Measurements from ENCODE around the gene ALDH7A1.
"Not testable (repeated sequence)": the region's sequence is repeated elsewhere in the genome, so short reads cannot be mapped to it uniquely, and the experiment has no call there.

Gene ALDH7A1
- total RNA-seq, result 0 to 3.1 (median 0.26) reads per million in 9 experiments

DNA sequence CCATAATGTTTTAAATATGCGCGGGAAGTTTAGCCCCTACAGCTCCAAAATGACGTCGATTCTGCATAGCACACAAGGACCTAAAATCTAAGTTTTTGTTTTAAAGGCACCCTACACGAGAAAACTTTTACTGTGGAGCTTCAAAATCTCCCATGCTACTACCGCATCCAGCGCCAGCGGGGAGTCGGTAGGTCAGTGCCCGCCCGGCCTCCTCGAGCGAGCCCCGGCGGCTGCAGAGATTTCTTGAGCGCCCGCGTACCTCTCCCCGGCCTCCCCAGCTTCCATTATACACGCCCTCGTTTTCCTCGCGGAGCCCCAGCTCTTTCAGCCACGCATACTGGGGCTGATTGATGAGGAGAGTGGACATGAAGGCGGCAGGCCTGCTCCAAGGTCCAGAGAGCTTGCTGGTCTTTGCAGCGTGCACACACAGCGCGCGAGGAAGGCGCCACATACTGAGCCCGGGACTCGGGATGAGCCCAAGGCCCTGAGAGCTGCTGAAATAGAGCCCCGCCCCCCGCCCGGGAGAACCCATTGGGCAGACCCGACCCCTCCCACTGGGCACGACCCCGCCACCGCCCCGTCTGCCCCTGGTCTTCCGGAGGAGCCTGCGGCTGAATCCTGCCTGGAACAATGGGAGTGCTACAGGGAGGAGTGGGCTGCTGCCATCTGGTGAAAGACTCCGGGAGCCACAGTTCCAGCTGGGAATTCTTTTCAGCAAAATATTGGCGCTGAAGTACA is at the start of gene ALDH7A1:
Gene ALDH7A1 (minus strand): TSS at position 472 of the 738 bp plus-strand sequence. CDS start 21 bp downstream, at position 451.
- Mint-ChIP-seq H3K4me1 (ENCODE audit: low read depth in 2 of 2) (peaks cover 0 to 9% of the 10 kb centered on the region in 2 donors), H3K36me3 (ENCODE audit: insufficient read depth) (no peaks in the 10 kb centered on the region), H3K27me3 (peaks cover 32 to 37% of the 10 kb centered on the region in 2 donors), H3K4me3 (peak within 1 kb of the TSS; percentile 69 to 86), H3K27ac (peak within 1 kb of the TSS in 1 of 2 donors; percentile 35), H3K9me3 (no peaks in the 10 kb centered on the region)
- ATAC-seq (replicated peaks) (peak; percentile 67), DNase-seq (no peak)

DNA sequence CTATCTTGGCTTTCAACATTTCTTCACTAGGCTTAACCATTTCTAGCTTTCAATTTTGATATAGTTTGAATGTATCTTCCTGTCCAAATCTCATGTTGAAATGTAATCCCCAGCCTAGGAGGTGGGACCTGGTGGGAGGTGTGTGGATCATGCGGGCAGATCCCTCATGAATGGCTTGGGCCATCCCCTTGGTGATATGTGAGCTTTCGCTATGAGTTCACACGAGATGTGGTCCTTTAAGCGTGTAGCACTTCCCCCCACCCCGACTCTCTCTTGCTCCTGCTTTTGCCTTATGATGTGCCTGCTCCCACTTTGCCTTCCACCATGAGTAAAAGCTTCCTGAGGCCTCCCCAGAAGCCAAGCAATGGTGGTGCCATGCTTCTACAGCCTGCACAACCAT is 46.4 kb upstream of the ALDH7A1 start:
- ATAC-seq (replicated peaks) (no peak), DNase-seq (no peak)
- peaks cover 0 to 4% of the 10 kb centered on the region in 2 donors for H3K9me3 Mint-ChIP-seq
- peaks cover 0 to 14% of the 10 kb centered on the region in 2 donors for H3K27me3 Mint-ChIP-seq
- no peaks in the 10 kb centered on the region for H3K4me1 Mint-ChIP-seq (ENCODE audit: low read depth in 2 of 2)
- H3K4me3 Mint-ChIP-seq, result no peak overlapping the region
- H3K36me3 Mint-ChIP-seq (ENCODE audit: insufficient read depth), result no peaks in the 10 kb centered on the region
- no peak overlapping the region for H3K27ac Mint-ChIP-seq

DNA sequence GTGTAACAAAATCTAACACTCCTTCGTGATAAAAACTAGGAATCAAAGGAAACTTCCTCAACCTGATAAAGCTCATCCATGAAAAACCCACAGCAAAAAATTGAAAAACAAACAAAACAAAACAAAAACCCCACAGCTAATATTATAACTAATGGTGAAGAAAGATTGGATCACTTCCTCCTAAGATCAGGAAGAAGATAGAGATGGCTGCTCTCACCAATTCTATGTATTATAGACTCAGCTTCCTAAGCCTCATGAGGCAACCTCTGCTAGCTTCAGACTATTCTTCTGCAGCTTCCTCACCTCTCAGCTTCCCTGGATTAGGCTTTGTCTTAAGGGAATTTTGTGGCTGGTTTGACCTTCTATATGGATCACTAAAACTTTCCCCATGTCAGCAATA is 45.8 kb upstream of the ALDH7A1 start:
- H3K4me1 Mint-ChIP-seq (ENCODE audit: low read depth in 2 of 2), result no peaks in the 10 kb centered on the region
- H3K9me3 Mint-ChIP-seq, result peaks cover 0 to 4% of the 10 kb centered on the region in 2 donors
- DNase-seq (no peak), ATAC-seq (replicated peaks) (no peak)
- peaks cover 0 to 14% of the 10 kb centered on the region in 2 donors for H3K27me3 Mint-ChIP-seq
- no peak overlapping the region for H3K27ac Mint-ChIP-seq
- no peaks in the 10 kb centered on the region for H3K36me3 Mint-ChIP-seq (ENCODE audit: insufficient read depth)
- no peak overlapping the region for H3K4me3 Mint-ChIP-seq

DNA sequence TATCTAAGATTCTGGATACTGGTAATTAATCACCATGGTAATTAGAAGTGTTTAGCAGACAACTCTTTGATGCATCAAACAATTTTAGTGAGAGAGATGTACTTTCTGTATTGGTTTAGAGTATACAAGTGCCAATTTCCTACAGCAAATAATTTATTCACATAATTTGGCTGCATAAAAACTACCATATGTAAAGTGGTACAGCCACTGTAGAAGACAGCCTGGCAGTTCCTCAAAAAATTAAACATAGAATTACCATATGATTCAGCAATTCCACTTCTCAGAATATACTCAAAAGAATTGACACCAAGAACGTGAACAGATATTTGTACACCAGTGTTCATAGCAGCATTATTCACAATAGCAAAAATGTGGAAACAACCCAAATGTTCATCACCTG is 41.9 kb upstream of the ALDH7A1 start:
- Mint-ChIP-seq H3K27ac (no peak overlapping the region), H3K4me1 (ENCODE audit: low read depth in 2 of 2) (no peaks in the 10 kb centered on the region)

DNA sequence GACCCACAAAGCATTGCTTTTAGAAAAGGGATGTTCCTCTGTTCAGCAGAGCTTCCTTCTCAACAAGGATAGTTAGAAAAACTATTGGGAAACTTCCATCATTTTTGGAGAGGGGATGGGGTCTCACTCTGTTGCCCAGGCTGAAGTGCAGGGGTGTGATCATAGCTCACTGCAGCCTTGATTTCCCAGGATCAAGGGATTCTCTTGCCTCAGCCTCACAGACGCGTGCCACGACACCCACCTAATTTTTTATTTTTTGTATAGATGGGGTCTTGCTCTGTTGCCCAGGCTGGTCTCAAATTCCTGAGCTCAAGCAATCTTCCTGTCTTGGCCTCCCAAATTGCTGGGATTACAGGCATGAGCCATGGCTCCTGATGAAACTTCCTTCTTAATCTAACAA is 40.6 kb upstream of the ALDH7A1 start:
- ATAC-seq (replicated peaks) (no peak), DNase-seq (no peak)
- H3K4me3 Mint-ChIP-seq, result no peak overlapping the region
- H3K36me3 Mint-ChIP-seq (ENCODE audit: insufficient read depth), result no peaks in the 10 kb centered on the region
- H3K4me1 Mint-ChIP-seq (ENCODE audit: low read depth in 2 of 2), result no peaks in the 10 kb centered on the region
- no peak overlapping the region for H3K27ac Mint-ChIP-seq
- no peaks in the 10 kb centered on the region for H3K9me3 Mint-ChIP-seq
- peaks cover 0 to 3% of the 10 kb centered on the region in 2 donors for H3K27me3 Mint-ChIP-seq

More for the DNA sequence above, 41.9 kb upstream of the ALDH7A1 start:
- ATAC-seq (replicated peaks), result no peak
- no peak for DNase-seq
- H3K36me3 Mint-ChIP-seq (ENCODE audit: insufficient read depth), result no peaks in the 10 kb centered on the region
- no peak overlapping the region for H3K4me3 Mint-ChIP-seq
- peaks cover 0 to 7% of the 10 kb centered on the region in 2 donors for H3K27me3 Mint-ChIP-seq
- H3K9me3 Mint-ChIP-seq, result no peaks in the 10 kb centered on the region

DNA sequence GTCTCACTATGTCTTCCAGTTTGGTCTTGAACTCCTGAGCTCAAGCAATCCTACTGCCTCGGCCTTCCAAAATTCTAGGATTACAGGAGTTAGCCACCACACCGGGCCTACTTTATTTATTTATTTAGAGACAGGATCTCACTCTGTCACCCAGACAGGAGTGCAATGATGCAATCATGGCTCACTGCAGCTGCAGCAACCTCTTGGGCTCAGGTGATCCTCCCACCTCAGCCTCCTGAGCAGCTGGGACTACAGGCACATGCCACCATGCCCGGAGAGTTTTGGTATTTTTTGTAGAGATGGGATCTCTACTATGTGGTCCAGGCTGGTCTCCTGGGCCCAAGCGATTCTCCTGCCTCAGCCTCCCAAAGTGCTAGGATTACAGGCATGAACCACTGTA is 38.5 kb upstream of the ALDH7A1 start:
- ATAC-seq (replicated peaks) (no peak), DNase-seq (no peak)
- no peaks in the 10 kb centered on the region for H3K27me3 Mint-ChIP-seq
- no peaks in the 10 kb centered on the region for H3K9me3 Mint-ChIP-seq
- no peaks in the 10 kb centered on the region for H3K36me3 Mint-ChIP-seq (ENCODE audit: insufficient read depth)
- no peak overlapping the region for H3K27ac Mint-ChIP-seq
- H3K4me3 Mint-ChIP-seq, result no peak overlapping the region
- no peaks in the 10 kb centered on the region for H3K4me1 Mint-ChIP-seq (ENCODE audit: low read depth in 2 of 2)

DNA sequence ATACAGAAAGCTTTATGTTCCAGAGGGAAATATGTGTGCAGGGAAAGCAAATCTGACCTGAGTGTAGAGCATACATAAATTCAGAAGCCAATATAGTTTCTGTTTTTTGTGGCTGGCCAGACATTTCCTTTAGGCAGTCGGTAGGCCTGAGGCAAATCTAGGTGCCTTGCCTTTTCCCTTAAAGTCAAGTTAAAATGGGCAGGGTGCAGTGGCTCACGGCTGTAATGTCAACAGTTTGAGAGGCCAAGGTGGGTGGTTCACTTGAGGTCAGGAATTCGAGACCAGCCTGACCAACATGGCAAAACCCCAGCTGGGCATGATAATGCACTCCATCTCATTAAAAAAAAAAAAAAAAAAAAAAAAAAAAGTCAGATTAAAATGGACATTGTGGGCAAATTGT is 36.9 kb upstream of the ALDH7A1 start:
- DNase-seq (no peak), ATAC-seq (replicated peaks) (no peak)
- Mint-ChIP-seq H3K4me1 (ENCODE audit: low read depth in 2 of 2) (no peaks in the 10 kb centered on the region), H3K27ac (no peak overlapping the region), H3K27me3 (no peaks in the 10 kb centered on the region), H3K36me3 (ENCODE audit: insufficient read depth) (peaks cover 9% of the 10 kb centered on the region), H3K9me3 (no peaks in the 10 kb centered on the region), H3K4me3 (no peak overlapping the region)

DNA sequence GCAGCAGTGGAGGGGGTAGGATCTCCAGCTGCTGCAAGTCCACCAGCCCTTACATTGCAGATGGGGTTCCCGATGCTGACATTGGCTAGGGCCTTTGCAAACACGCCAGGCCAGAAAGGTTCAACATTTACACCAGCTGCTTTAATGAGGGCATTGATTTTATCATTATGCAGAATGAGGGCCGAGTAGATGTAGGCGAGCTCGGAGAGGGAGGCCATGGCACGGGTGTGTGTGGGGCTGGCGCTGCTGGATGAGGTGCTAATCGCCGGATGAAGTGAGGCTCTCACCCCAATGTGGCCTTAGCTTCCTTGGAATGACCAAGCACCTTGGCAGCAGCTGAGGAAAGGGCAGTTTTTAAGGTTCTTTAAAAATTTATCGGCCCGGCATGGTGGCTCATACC is 33.1 kb upstream of the ALDH7A1 start:
- H3K27ac Mint-ChIP-seq, result peak overlapping the region in 1 of 2 donors; percentile 59

DNA sequence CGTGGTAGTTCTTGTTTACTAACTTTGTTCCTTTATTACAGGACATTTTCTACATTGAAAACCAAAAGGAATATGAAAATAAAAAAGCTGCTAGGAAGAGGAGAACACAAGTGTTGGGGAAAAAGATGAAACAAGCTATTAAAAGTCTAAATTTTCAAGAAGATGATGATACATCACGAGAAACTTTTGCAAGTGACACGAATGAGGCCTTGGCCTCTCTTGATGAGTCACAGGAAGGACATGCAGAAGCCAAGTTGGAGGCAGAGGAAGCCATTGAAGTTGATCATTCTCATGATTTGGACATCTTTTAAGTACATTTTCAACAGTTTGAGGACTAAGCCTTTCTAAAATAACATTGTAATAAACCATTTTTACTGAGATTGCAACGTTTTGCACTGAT is 29.5 kb upstream of the ALDH7A1 start:
- H3K36me3 Mint-ChIP-seq (ENCODE audit: insufficient read depth), result peaks cover 69% of the 10 kb centered on the region

More for the DNA sequence above, 33.1 kb upstream of the ALDH7A1 start:
- ATAC-seq (replicated peaks) (no peak), DNase-seq (no peak)
- H3K36me3 Mint-ChIP-seq (ENCODE audit: insufficient read depth), result peaks cover 40% of the 10 kb centered on the region
- H3K4me1 Mint-ChIP-seq (ENCODE audit: low read depth in 2 of 2), result no peaks in the 10 kb centered on the region
- no peaks in the 10 kb centered on the region for H3K27me3 Mint-ChIP-seq
- H3K4me3 Mint-ChIP-seq, result no peak overlapping the region
- no peaks in the 10 kb centered on the region for H3K9me3 Mint-ChIP-seq

DNA sequence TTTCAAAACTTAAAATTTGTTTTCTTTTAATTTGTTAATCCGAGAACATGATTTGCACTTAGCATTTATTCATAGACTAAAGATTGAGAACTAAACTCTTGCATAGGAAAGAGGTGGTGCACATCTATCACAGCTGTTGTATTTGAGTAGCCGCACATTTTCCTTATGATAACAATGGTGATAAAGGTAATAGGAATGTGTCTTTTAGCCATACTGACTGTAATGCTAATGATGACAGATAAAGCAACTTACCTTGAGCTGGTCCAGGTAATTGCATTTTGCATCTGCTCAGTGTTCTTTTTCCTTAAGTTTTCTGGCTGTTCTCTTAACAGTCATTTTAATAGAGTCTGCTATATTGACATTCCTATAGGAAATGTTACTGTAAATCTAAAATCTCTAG is 24.8 kb upstream of the ALDH7A1 start:
- DNase-seq, result no peak
- ATAC-seq (replicated peaks), result no peak
- Mint-ChIP-seq H3K36me3 (ENCODE audit: insufficient read depth) (peaks cover 77% of the 10 kb centered on the region), H3K4me1 (ENCODE audit: low read depth in 2 of 2) (peaks cover 3 to 8% of the 10 kb centered on the region in 2 donors), H3K9me3 (no peaks in the 10 kb centered on the region), H3K4me3 (no peak overlapping the region), H3K27me3 (no peaks in the 10 kb centered on the region), H3K27ac (peak overlapping the region in 1 of 2 donors; percentile 28)

More for the DNA sequence above, 29.5 kb upstream of the ALDH7A1 start:
- Mint-ChIP-seq H3K4me1 (ENCODE audit: low read depth in 2 of 2) (no peaks in the 10 kb centered on the region), H3K4me3 (no peak overlapping the region), H3K27me3 (no peaks in the 10 kb centered on the region), H3K9me3 (no peaks in the 10 kb centered on the region), H3K27ac (peak overlapping the region in 1 of 2 donors; percentile 3)
- ATAC-seq (replicated peaks) (no peak), DNase-seq (no peak)

DNA sequence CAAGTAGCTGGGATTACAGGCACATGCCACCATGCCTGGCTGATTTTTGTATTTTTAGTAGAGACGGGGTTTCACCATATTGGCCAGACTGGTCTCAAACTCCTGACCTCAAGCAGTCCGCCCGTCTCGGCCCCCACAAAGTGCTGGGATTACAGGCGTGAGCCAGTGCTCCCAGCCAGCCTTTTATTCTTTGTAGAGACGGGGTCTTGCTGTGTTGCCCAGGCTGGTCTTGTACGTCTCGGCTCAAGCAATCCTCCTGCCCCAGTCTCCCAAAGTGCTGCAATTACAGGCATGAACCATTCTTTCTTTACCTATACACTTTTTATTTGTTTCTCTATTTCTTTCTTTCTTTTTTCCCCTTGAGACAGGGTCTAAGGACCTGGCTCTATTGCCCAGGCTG is 22.6 kb upstream of the ALDH7A1 start:
- Mint-ChIP-seq H3K36me3 (ENCODE audit: insufficient read depth) (peaks cover 77% of the 10 kb centered on the region), H3K27ac (peak overlapping the region in 1 of 2 donors; percentile 35)
- H3K4me1 Mint-ChIP-seq (ENCODE audit: low read depth in 2 of 2); H3K9me3 Mint-ChIP-seq; DNase-seq; ATAC-seq (replicated peaks); H3K27me3 Mint-ChIP-seq; H3K4me3 Mint-ChIP-seq: not testable (repeated sequence)

DNA sequence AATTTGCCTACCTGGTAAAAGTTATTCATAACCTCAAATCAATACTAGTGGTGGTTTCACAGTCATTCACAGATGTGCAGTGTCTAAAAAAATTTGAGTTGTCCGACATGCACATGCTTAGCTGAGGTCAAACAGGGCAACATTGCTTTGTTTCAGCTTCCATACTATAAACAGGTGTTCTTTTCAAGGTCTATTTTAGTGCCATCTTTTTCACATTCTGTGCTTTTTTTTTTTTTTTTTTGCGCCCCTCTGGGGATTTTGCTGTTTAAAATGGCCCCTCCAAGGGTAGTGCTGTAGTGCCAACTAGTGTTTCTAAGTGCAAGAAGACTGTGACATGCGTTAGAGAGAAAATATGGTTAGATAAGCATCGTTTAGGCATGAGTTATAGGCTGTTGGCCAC is 20.3 kb upstream of the ALDH7A1 start:
- ATAC-seq (replicated peaks), result no peak
- Mint-ChIP-seq H3K4me3 (no peak overlapping the region), H3K27ac (peak overlapping the region; percentile 41 to 80), H3K4me1 (ENCODE audit: low read depth in 2 of 2) (peaks cover 16 to 21% of the 10 kb centered on the region in 2 donors), H3K36me3 (ENCODE audit: insufficient read depth) (peaks cover 75% of the 10 kb centered on the region), H3K27me3 (no peaks in the 10 kb centered on the region), H3K9me3 (no peaks in the 10 kb centered on the region)
- DNase-seq, result no peak

DNA sequence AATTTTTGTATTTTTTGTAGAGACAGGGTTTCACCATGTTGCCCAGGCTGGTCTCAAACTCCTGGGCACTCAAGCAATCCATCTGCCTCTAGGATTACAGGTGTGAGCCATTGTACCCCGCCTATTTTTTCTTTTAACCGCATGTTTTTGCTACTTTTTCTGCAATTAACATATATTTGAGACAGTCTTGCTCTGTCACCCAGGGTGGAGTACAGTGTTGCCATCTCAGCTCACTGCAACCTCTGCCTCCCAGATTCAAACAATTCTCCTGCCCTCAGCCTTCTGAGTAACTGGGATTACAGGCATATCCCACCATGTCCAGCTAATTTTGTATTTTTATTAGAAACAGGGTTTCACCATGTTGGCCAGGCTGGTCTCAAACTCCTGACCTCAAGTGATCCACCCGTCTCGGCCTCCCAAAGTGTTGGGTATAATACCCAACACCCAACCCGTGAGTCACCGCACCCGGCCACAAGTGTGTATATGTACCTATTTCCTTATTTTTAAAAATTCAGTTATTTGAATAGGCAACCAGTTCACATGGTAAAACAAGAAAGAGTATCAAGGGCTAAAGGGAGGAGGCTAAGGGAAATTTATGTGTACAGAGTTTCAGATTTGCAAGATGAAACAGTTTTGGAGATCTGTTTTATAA is 19.0 kb upstream of the ALDH7A1 start:
- Mint-ChIP-seq H3K4me3 (no peak overlapping the region), H3K36me3 (ENCODE audit: insufficient read depth) (peaks cover 74% of the 10 kb centered on the region), H3K27ac (peak overlapping the region in 1 of 2 donors; percentile 58), H3K27me3 (no peaks in the 10 kb centered on the region), H3K4me1 (ENCODE audit: low read depth in 2 of 2) (peaks cover 18 to 26% of the 10 kb centered on the region in 2 donors), H3K9me3 (no peaks in the 10 kb centered on the region)
- ATAC-seq (replicated peaks) (no peak), DNase-seq (no peak)

DNA sequence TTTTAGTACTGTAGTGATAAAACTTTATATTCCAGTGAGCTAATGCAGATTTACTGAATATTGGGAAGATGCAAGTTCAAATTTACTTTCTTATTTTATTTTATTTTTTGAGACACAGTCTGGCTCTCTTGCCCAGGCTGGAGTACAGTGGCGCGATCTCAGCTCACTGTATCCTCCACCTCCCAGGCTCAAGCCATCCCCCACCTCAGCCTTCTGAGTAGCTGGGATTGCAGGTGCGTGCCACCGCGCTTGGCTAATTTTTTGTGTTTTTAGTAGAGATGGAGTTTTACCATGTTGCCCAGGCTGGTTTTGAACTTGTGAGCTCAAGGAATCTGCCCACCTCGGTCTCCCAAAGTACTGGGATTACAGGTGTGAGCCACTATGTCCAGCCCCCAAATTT is 15.6 kb upstream of the ALDH7A1 start:
- Mint-ChIP-seq H3K27me3 (no peaks in the 10 kb centered on the region), H3K36me3 (ENCODE audit: insufficient read depth) (peaks cover 80% of the 10 kb centered on the region), H3K4me3 (no peak overlapping the region), H3K9me3 (no peaks in the 10 kb centered on the region), H3K27ac (peak overlapping the region; percentile 78 to 81), H3K4me1 (ENCODE audit: low read depth in 2 of 2) (peaks cover 28 to 43% of the 10 kb centered on the region in 2 donors)
- DNase-seq (no peak), ATAC-seq (replicated peaks) (no peak)
